PC-3 (cell line): ENCODE measurements around the gene MRPL41. TPM values are rescaled to one million over a fixed set of nuclear protein-coding genes. Genes with fewer than 3 reads are reported as not detected.
"Not testable (repeated sequence)": the region's sequence is repeated elsewhere in the genome, so short reads cannot be mapped to it uniquely, and the experiment has no call there.

ENCODE experiments used
- ATAC-seq: fragments of 200-7000 bp; cut with Tn5 transposase; 2 replicates; pipeline ENCODE4 v1.9.1; 2020; ENCODE audit warnings: mild to moderate bottlenecking, moderate library complexity
- BruUV-seq: library from RNA; stranded (reverse); fragments of 400-500 nt; replicated peaks from 2 replicates; lab custom pipeline; 2021; lab: Mats Ljungman, UMichigan
- CTCF ChIA-PET: fragments of 300-600 bp; sonication (Branson Sonifier 250); formaldehyde crosslinking; loops from one replicate; lab custom pipeline; 2022; ENCODE audit warnings: antibody characterized with exemption; lab: Charles Lee
- POLR2A ChIA-PET: fragments of 300-600 bp; sonication (Branson Sonifier 250); formaldehyde crosslinking; loops from one replicate; lab custom pipeline; 2022; ENCODE audit warnings: antibody characterized with exemption; ENCODE audit not compliant: unreplicated experiment; lab: Charles Lee
- DNase-seq: peaks from one replicate; pipeline ENCODE4 v3.0.0-alpha.2; 2015
- H2AFZ ChIP-seq: fragments of 300-600 bp; sonication (generic); 2 replicates; pipeline ENCODE4 v1.6.0; 2016; ENCODE audit warnings: antibody characterized with exemption, low read length
- H3F3A ChIP-seq: fragments of 300-600 bp; sonication (generic); one replicate; pipeline ENCODE4 v1.6.0; 2017; ENCODE audit warnings: antibody characterized with exemption, low read length, control low read depth, mild to moderate bottlenecking; ENCODE audit not compliant: unreplicated experiment
- H3K27ac ChIP-seq: fragments of 300-600 bp; sonication (generic); 2 replicates; pipeline ENCODE4 v1.5.1; 2016; ENCODE audit warnings: mild to moderate bottlenecking, low read length
- H3K27me3 ChIP-seq: fragments of 300-600 bp; sonication (generic); 2 replicates; pipeline ENCODE4 v1.6.1; 2016; ENCODE audit warnings: low read length, mixed read lengths
- H3K36me3 ChIP-seq: fragments of 300-600 bp; sonication (generic); 2 replicates; pipeline ENCODE4 v1.6.1; 2016; ENCODE audit warnings: low read depth, mixed run types, low read length, mixed read lengths
- H3K4me1 ChIP-seq: fragments of 300-600 bp; sonication (generic); 2 replicates; pipeline ENCODE4 v1.5.1; 2016; ENCODE audit warnings: low read length; ENCODE audit not compliant: insufficient read depth
- H3K4me2 ChIP-seq: fragments of 300-600 bp; sonication (generic); 2 replicates; pipeline ENCODE4 v1.6.0; 2016; ENCODE audit warnings: low read length
- H3K4me3 ChIP-seq: fragments of 300-600 bp; sonication (generic); 2 replicates; pipeline ENCODE4 v1.5.1; 2016; ENCODE audit warnings: mild to moderate bottlenecking, low read length, mixed read lengths
- H3K79me2 ChIP-seq: fragments of 300-600 bp; sonication (generic); 2 replicates; pipeline ENCODE4 v1.6.1; 2017; ENCODE audit warnings: low read length, mixed read lengths
- H3K9ac ChIP-seq: fragments of 300-600 bp; sonication (generic); 2 replicates; pipeline ENCODE4 v1.6.0; 2016; ENCODE audit warnings: mild to moderate bottlenecking, low read length
- H3K9me2 ChIP-seq: fragments of 300-600 bp; sonication (generic); replicated peaks from 2 replicates; pipeline ENCODE4 v1.6.1; 2016; ENCODE audit warnings: mixed run types, low read length, mixed read lengths
- H3K9me3 ChIP-seq: fragments of 300-600 bp; sonication (generic); 2 replicates; pipeline ENCODE4 v1.6.1; 2016; ENCODE audit warnings: low read length, mixed read lengths
- H4K20me1 ChIP-seq: fragments of 300-600 bp; sonication (generic); 2 replicates; pipeline ENCODE4 v1.6.1; 2016; ENCODE audit warnings: low read length, mixed read lengths
- EZH2 ChIP-seq: fragments of 300-600 bp; sonication (generic); IDR thresholded peaks from one replicate; pipeline ENCODE4 v1.6.1; 2017; ENCODE audit warnings: antibody characterized with exemption, mild to moderate bottlenecking, low read length; ENCODE audit not compliant: unreplicated experiment
- EZH2phosphoT487 ChIP-seq: fragments of 300-600 bp; sonication (generic); IDR thresholded peaks from 2 replicates; pipeline ENCODE4 v1.6.1; 2018; ENCODE audit warnings: mild to moderate bottlenecking, antibody characterized with exemption, low read length, borderline replicate concordance
- intact Hi-C: fragments of 100-400 bp; cut with micrococcal nuclease; formaldehyde crosslinking; loops from 2 replicates; pipeline ENCODE4 v1.9.0; 2023
- total RNA-seq: library from RNA; depleted of rRNA; stranded (reverse); fragments of >200 nt; gene quantifications from 2 replicates; pipeline ENCODE4 v1.2.3, GENCODE V29; 2014
- TF ChIP-seq, protein P1 (sequence below): fragments of 300-600 bp; sonication (generic); conservative IDR thresholded peaks from 2 replicates; pipeline ENCODE4 v1.5.1; 2017; ENCODE audit warnings: antibody characterized with exemption, low read depth, mild to moderate bottlenecking, low read length

The MRPL41 gene
- total RNA-seq, 1 experiment from 2014 or later, result 159 TPM

DNA sequence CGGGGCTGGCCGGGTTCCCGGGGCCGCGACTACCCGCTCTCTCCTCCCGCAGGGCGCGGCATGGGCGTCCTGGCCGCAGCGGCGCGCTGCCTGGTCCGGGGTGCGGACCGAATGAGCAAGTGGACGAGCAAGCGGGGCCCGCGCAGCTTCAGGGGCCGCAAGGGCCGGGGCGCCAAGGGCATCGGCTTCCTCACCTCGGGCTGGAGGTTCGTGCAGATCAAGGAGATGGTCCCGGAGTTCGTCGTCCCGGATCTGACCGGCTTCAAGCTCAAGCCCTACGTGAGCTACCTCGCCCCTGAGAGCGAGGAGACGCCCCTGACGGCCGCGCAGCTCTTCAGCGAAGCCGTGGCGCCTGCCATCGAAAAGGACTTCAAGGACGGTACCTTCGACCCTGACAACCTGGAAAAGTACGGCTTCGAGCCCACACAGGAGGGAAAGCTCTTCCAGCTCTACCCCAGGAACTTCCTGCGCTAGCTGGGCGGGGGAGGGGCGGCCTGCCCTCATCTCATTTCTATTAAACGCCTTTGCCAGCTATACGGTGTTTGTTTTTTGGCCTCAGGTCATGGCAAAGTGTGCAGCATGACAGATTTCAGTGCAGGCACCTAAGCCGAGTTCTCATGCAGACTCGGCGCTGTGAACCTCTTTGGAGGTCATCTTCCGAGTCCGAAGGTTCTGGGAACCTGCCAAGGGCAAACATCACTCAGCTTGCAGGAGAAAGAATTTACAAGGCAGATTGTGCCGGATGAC, 516 bp downstream of the MRPL41 start:
- no peaks in the 10 kb centered on the region for H3K9me2 ChIP-seq
- intact Hi-C loops, result loop anchor here (10.0 kb wide), 1 partner anchor 53 kb away; the partner anchor contains the start of gene ARRDC1
- peak; percentile 14 for ATAC-seq
- peak overlapping the region; percentile 40; the same call in 1 of the 2 replicates for H2AFZ ChIP-seq
- H3K27me3 ChIP-seq, result no peaks in the 10 kb centered on the region
- no peaks in the 10 kb centered on the region for H4K20me1 ChIP-seq
- H3F3A ChIP-seq, result no peaks in the 10 kb centered on the region
- TSS peak; percentile 94 for BruUV-seq
- peak overlapping the region; percentile 76 for H3K9ac ChIP-seq
- CTCF ChIA-PET, result interaction anchor here (0.5 to 0.6 kb wide), 3 partner anchors 40 to 266 kb away, joined by 3 to 5 read pairs (median 3); partner anchors contain the start of gene EHMT1
- POLR2A ChIA-PET, result interaction anchor here (0.6 to 1.3 kb wide), 3 partner anchors 21 to 53 kb away, joined by 3 to 21 read pairs (median 5); partner anchors contain the start of gene ARRDC1
- peak overlapping the region; percentile 95 for H3K4me2 ChIP-seq
- no peaks in the 10 kb centered on the region for H3K9me3 ChIP-seq
- DNase-seq, result peak; percentile 11
- H3K4me3 ChIP-seq, result peak overlapping the region; percentile 84
- TF ChIP-seq EZH2phosphoT487 (no peak), EZH2 (no peak)
- TF ChIP-seq, protein P1, sequence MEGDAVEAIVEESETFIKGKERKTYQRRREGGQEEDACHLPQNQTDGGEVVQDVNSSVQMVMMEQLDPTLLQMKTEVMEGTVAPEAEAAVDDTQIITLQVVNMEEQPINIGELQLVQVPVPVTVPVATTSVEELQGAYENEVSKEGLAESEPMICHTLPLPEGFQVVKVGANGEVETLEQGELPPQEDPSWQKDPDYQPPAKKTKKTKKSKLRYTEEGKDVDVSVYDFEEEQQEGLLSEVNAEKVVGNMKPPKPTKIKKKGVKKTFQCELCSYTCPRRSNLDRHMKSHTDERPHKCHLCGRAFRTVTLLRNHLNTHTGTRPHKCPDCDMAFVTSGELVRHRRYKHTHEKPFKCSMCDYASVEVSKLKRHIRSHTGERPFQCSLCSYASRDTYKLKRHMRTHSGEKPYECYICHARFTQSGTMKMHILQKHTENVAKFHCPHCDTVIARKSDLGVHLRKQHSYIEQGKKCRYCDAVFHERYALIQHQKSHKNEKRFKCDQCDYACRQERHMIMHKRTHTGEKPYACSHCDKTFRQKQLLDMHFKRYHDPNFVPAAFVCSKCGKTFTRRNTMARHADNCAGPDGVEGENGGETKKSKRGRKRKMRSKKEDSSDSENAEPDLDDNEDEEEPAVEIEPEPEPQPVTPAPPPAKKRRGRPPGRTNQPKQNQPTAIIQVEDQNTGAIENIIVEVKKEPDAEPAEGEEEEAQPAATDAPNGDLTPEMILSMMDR, result no peak
- H3K27ac ChIP-seq, result peak overlapping the region; percentile 30; the same call in 1 of the 2 replicates
- peaks cover 7% of the 10 kb centered on the region for H3K4me1 ChIP-seq
- H3K79me2 ChIP-seq, result peaks cover 16% of the 10 kb centered on the region
- H3K36me3 ChIP-seq, result no peaks in the 10 kb centered on the region; the same call in 1 of the 2 replicates

DNA sequence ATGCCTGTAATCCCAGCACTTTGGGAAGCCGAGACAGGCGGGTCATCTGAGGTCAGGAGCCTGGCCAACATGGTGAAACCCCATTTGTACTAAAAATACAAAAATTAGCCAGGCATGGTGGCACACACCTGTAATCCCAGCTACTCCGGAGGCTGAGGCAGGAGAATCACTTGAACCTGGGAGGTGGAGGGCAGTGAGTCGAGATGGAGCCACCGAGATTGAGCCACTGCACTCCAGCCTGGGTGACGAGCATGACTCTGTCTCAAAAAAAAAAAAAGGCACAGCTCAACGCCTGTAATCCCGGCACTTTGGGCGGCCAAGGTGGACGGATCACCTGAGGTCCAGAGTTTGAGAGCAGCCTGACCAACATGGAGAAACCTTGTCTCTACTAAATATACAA, 2.0 kb downstream of the MRPL41 start:
- H3K4me3 ChIP-seq, H3F3A ChIP-seq, H3K9ac ChIP-seq, H3K9me3 ChIP-seq, H3K9me2 ChIP-seq, DNase-seq, CTCF ChIA-PET, H2AFZ ChIP-seq, H3K36me3 ChIP-seq, POLR2A ChIA-PET, BruUV-seq, H3K27me3 ChIP-seq, H3K4me2 ChIP-seq, H4K20me1 ChIP-seq, H3K4me1 ChIP-seq, H3K27ac ChIP-seq, ATAC-seq: not testable (repeated sequence)
- peaks cover 16% of the 10 kb centered on the region for H3K79me2 ChIP-seq
- intact Hi-C loops, result loop anchor here (10.0 kb wide), 1 partner anchor 51 kb away; the partner anchor contains the start of gene ARRDC1

DNA sequence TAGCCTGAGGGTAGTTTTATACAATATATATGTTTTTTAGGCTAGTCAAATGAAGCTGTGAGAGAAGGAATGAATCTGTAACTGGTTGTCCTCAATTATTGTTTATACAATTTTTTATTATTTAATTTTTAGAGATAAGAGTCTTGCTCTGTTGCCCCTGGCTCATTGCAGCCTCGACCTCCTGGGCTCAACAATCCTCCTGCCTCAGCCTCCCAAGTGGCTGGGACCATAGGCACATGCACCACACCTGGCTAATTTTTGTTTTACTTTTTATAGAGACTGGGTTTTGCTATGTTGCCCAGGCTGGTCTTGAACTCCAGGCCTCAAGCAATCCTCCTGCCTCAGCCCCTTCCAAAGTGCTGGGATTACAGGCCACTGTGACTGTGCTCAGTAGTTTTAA, 2.7 kb downstream of the MRPL41 start:
- ChIA-PET CTCF (no interaction called here), POLR2A (no interaction called here)
- ATAC-seq, result no peak

More for the DNA sequence above, 2.7 kb downstream of the MRPL41 start:
- Histone ChIP-seq H2AFZ (no peak overlapping the region), H3K9me2 (no peaks in the 10 kb centered on the region), H3K4me2 (no peak overlapping the region), H3K27ac (no peak overlapping the region), H3K36me3 (peaks cover 5% of the 10 kb centered on the region; the same call in 1 of the 2 replicates), H3K9ac (no peak overlapping the region), H3K4me3 (no peak overlapping the region), H4K20me1 (no peaks in the 10 kb centered on the region), H3K4me1 (peaks cover 7% of the 10 kb centered on the region), H3K79me2 (peaks cover 16% of the 10 kb centered on the region), H3K9me3 (no peaks in the 10 kb centered on the region), H3K27me3 (no peaks in the 10 kb centered on the region), H3F3A (no peaks in the 10 kb centered on the region)
- intact Hi-C loops, result loop anchor here (10.0 kb wide), 1 partner anchor 50 kb away; the partner anchor contains the start of gene ARRDC1
- DNase-seq, result no peak
- TF ChIP-seq, protein P1, result no peak
- TF ChIP-seq EZH2 (no peak), EZH2phosphoT487 (no peak)
- BruUV-seq, result no TSS peak
